ENCODE measurements around the gene NOBOX. TPM values are rescaled to one million over a fixed set of nuclear protein-coding genes. Genes with fewer than 3 reads are reported as not detected.

NOBOX gene
- not detected for total RNA-seq
- not detected for polyA plus RNA-seq (ENCODE audit: insufficient read depth, low read depth, low replicate concordance)
- long read RNA-seq, donor 1, result 0 reads
- long read RNA-seq, donor 2, result 0 reads
- long read RNA-seq, donor 3, result 0 reads
- long read RNA-seq, donor 4, result 0 reads
- long read RNA-seq, donor 5, result 0 reads
- long read RNA-seq, donor 6, result 0 reads
- long read RNA-seq, donor 7, result 0 reads
- long read RNA-seq, donor 8, result 0 reads
- long read RNA-seq, donor 9, result 0 reads
- long read RNA-seq, donor 10, result 0 reads

DNA sequence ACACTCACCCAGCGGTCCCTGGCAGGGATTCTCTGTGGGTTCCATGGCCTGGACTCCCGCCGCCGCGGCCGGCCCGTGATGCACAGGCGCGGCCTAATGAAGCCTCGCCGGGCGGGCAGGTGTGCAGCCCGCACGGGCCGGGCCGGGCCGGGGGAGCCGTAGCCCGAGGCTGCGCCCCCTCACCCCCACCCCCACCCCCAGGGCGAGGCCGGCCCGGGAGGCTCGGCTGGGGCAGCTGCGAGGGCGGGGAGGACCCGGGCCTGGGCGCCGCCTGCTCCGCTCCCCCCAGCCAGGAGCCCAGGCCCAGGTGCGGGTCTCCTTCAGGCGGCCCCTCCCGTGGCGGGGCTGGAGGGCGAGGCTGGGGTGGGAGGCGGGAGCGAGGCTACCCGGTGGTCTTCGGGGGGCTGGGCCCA is at the start of gene NOBOX:
Gene NOBOX (minus strand): TSS at position 45 of the 413 bp plus-strand sequence.
- TF ChIP-seq, protein P1, sequence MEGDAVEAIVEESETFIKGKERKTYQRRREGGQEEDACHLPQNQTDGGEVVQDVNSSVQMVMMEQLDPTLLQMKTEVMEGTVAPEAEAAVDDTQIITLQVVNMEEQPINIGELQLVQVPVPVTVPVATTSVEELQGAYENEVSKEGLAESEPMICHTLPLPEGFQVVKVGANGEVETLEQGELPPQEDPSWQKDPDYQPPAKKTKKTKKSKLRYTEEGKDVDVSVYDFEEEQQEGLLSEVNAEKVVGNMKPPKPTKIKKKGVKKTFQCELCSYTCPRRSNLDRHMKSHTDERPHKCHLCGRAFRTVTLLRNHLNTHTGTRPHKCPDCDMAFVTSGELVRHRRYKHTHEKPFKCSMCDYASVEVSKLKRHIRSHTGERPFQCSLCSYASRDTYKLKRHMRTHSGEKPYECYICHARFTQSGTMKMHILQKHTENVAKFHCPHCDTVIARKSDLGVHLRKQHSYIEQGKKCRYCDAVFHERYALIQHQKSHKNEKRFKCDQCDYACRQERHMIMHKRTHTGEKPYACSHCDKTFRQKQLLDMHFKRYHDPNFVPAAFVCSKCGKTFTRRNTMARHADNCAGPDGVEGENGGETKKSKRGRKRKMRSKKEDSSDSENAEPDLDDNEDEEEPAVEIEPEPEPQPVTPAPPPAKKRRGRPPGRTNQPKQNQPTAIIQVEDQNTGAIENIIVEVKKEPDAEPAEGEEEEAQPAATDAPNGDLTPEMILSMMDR (IDR thresholded peaks at IDR 0.05; ENCODE audit: borderline replicate concordance, extremely low read depth, insufficient read depth), result no peak
- no peaks in the 10 kb centered on the region for H3K27me3 ChIP-seq (ENCODE audit: control insufficient read depth, insufficient read depth, low read length)
- no peak within 1 kb of the TSS for H3K27ac ChIP-seq (ENCODE audit: low read depth in 2 of 2, low read length in 2 of 2)
- no peak within 1 kb of the TSS for H3K9ac ChIP-seq (ENCODE audit: low read length in 3 of 3)
- no peaks in the 10 kb centered on the region for H3K9me3 ChIP-seq (ENCODE audit: control insufficient read depth in 2 of 3, insufficient read depth in 1 of 3, low read length in 3 of 3)
- H3K4me3 ChIP-seq (ENCODE audit: low read length in 3 of 3), result no peak within 1 kb of the TSS
- H3K4me1 ChIP-seq (ENCODE audit: control insufficient read depth in 2 of 3, insufficient read depth in 2 of 3, low read depth in 1 of 3, low read length in 3 of 3), result no peaks in the 10 kb centered on the region
- intact Hi-C loops (cut with DNase I), result loop anchor here (5.0 kb wide), 1 partner anchor 231 kb away; no protein-coding TSS in a partner anchor
- H3K36me3 ChIP-seq (ENCODE audit: control insufficient read depth in 2 of 3, insufficient read depth in 3 of 3, low read length in 3 of 3), result no peaks in the 10 kb centered on the region
- FAIRE-seq, result no peak
- no peak for DNase-seq

DNA sequence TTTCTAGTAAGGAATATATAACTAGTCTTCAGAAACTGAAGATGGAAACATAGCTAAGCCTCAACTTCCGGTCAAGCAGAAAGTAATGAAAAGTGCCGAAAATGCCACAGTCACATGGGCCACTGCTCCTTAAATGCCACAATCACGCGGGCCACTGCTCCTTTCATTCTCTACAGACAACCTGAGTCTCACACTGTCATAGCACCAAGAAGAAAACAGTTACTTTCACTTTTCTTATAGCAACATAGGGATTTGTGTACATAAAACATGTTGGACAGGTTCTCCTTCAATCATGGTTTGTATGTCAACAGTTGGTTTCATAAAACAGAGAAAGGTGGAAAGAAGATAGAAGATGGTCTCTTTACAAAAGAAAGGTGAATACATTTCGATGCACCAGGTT is 48.6 kb upstream of the NOBOX start:
- Histone ChIP-seq H3K9ac (ENCODE audit: low read length in 3 of 3) (no peak overlapping the region), H3K27ac (ENCODE audit: low read depth in 2 of 2, low read length in 2 of 2) (no peak overlapping the region), H3K36me3 (ENCODE audit: control insufficient read depth in 2 of 3, insufficient read depth in 3 of 3, low read length in 3 of 3) (no peaks in the 10 kb centered on the region), H3K27me3 (ENCODE audit: control insufficient read depth, insufficient read depth, low read length) (no peaks in the 10 kb centered on the region), H3K9me3 (ENCODE audit: control insufficient read depth in 2 of 3, insufficient read depth in 1 of 3, low read length in 3 of 3) (no peaks in the 10 kb centered on the region), H3K4me1 (ENCODE audit: control insufficient read depth in 2 of 3, insufficient read depth in 2 of 3, low read depth in 1 of 3, low read length in 3 of 3) (no peaks in the 10 kb centered on the region), H3K4me3 (ENCODE audit: low read length in 3 of 3) (no peak overlapping the region)
- intact Hi-C loops (cut with DNase I), result no loop called here
- TF ChIP-seq, protein P1 (IDR thresholded peaks at IDR 0.05; ENCODE audit: borderline replicate concordance, extremely low read depth, insufficient read depth), result no peak
- FAIRE-seq (no peak), DNase-seq (no peak)

DNA sequence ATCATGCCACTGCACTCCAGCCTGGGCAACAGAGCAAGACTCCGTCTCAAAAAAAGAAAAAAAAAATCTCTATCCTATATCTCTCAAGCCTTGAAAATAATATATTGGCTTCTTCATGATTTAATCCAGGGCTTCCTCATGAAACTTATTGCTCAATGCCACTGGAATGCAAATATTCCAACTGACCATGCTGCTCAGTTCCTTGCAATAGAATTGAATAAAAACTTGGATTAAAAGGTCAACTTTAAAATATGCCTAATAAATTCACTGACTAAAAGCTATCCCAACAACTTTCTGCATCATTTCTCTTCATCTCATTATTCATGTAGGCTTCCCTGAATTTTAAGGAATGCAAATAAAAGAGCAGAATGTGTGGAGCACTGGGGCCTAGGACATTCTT is 42.1 kb upstream of the NOBOX start:
- no peaks in the 10 kb centered on the region for H3K9me3 ChIP-seq (ENCODE audit: control insufficient read depth in 2 of 3, insufficient read depth in 1 of 3, low read length in 3 of 3)
- FAIRE-seq, result no peak
- no peaks in the 10 kb centered on the region for H3K36me3 ChIP-seq (ENCODE audit: control insufficient read depth in 2 of 3, insufficient read depth in 3 of 3, low read length in 3 of 3)
- H3K4me3 ChIP-seq (ENCODE audit: low read length in 3 of 3), result no peak overlapping the region
- TF ChIP-seq, protein P1 (IDR thresholded peaks at IDR 0.05; ENCODE audit: borderline replicate concordance, extremely low read depth, insufficient read depth), result no peak
- H3K9ac ChIP-seq (ENCODE audit: low read length in 3 of 3), result no peak overlapping the region
- intact Hi-C loops (cut with DNase I), result no loop called here
- no peak for DNase-seq
- H3K4me1 ChIP-seq (ENCODE audit: control insufficient read depth in 2 of 3, insufficient read depth in 2 of 3, low read depth in 1 of 3, low read length in 3 of 3), result no peaks in the 10 kb centered on the region
- H3K27me3 ChIP-seq (ENCODE audit: control insufficient read depth, insufficient read depth, low read length), result no peaks in the 10 kb centered on the region
- H3K27ac ChIP-seq (ENCODE audit: low read depth in 2 of 2, low read length in 2 of 2), result no peak overlapping the region
